HEK293 (cell line): Measurements from ENCODE around the gene TMEM130.

Experiments
- BCL11A ChIP-seq: fragments of 450-650 bp; formaldehyde crosslinking; IDR thresholded peaks from 2 replicates; pipeline ENCODE4 v1.5.1; 2016; ENCODE audit warnings: low read depth, missing biosample characterization, missing genetic modification characterization
- PRDM10 ChIP-seq: fragments of 450-650 bp; formaldehyde crosslinking; IDR thresholded peaks from 2 replicates; pipeline ENCODE4 v1.5.1; 2016; ENCODE audit warnings: missing biosample characterization, missing genetic modification characterization
- SETDB1 ChIP-seq: IDR thresholded peaks from one replicate; pipeline ENCODE4 v1.6.1; 2017; ENCODE audit warnings: mild to moderate bottlenecking, low read length, moderate library complexity, mixed read lengths; ENCODE audit not compliant: insufficient read length
- SP7 ChIP-seq: fragments of 450-650 bp; formaldehyde crosslinking; IDR thresholded peaks from 2 replicates; pipeline ENCODE4 v1.5.1; 2016; ENCODE audit warnings: missing biosample characterization, missing genetic modification characterization
- TRIM28 ChIP-seq: IDR thresholded peaks from 2 replicates; pipeline ENCODE4 v1.6.1; 2011; ENCODE audit warnings: low read length, control low read depth, borderline replicate concordance
- ZBTB17 ChIP-seq: fragments of 450-650 bp; formaldehyde crosslinking; IDR thresholded peaks from 2 replicates; pipeline ENCODE4 v1.5.1; 2016; ENCODE audit warnings: missing biosample characterization, missing genetic modification characterization
- ZBTB48 ChIP-seq: fragments of 450-650 bp; formaldehyde crosslinking; IDR thresholded peaks from 2 replicates; pipeline ENCODE4 v1.5.1; 2016; ENCODE audit warnings: missing biosample characterization, missing genetic modification characterization
- ZFP3 ChIP-seq: fragments of 450-650 bp; formaldehyde crosslinking; IDR thresholded peaks from 2 replicates; pipeline ENCODE4 v1.5.1; 2016; ENCODE audit warnings: low read depth, missing biosample characterization, missing genetic modification characterization
- ZFP41 ChIP-seq: fragments of 450-650 bp; formaldehyde crosslinking; IDR thresholded peaks from 2 replicates; pipeline ENCODE4 v1.5.1; 2016; ENCODE audit warnings: missing biosample characterization, missing genetic modification characterization, borderline replicate concordance
- ZNF112 ChIP-seq: fragments of 450-650 bp; formaldehyde crosslinking; IDR thresholded peaks from 2 replicates; pipeline ENCODE4 v1.5.0; 2017; ENCODE audit warnings: missing biosample characterization, missing genetic modification characterization
- ZNF18 ChIP-seq: fragments of 450-650 bp; formaldehyde crosslinking; IDR thresholded peaks from 2 replicates; pipeline ENCODE4 v1.5.1; 2016; ENCODE audit warnings: missing biosample characterization, missing genetic modification characterization
- ZNF324 ChIP-seq: fragments of 450-650 bp; formaldehyde crosslinking; IDR thresholded peaks from 2 replicates; pipeline ENCODE4 v1.5.1; 2016; ENCODE audit warnings: missing biosample characterization, missing genetic modification characterization
- ZNF341 ChIP-seq: fragments of 450-650 bp; formaldehyde crosslinking; IDR thresholded peaks from 2 replicates; pipeline ENCODE4; 2016; ENCODE audit warnings: low read depth, missing biosample characterization, missing genetic modification characterization
- ZNF366 ChIP-seq: fragments of 450-650 bp; formaldehyde crosslinking; conservative IDR thresholded peaks from 2 replicates; pipeline ENCODE4 v1.5.1; 2016; ENCODE audit warnings: missing biosample characterization, missing genetic modification characterization
- ZNF404 ChIP-seq: fragments of 450-650 bp; formaldehyde crosslinking; IDR thresholded peaks from 2 replicates; pipeline ENCODE4 v1.5.1; 2017; ENCODE audit warnings: missing biosample characterization, missing genetic modification characterization
- ZNF423 ChIP-seq: fragments of 450-650 bp; formaldehyde crosslinking; IDR thresholded peaks from 2 replicates; pipeline ENCODE4 v1.5.1; 2016; ENCODE audit warnings: missing biosample characterization, missing genetic modification characterization
- ZNF488 ChIP-seq: fragments of 450-650 bp; formaldehyde crosslinking; IDR thresholded peaks from 2 replicates; pipeline ENCODE4 v1.5.1; 2016; ENCODE audit warnings: missing biosample characterization, missing genetic modification characterization
- ZNF530 ChIP-seq: fragments of 450-650 bp; formaldehyde crosslinking; IDR thresholded peaks from 2 replicates; pipeline ENCODE4 v1.5.1; 2016; ENCODE audit warnings: low read depth, missing biosample characterization, missing genetic modification characterization
- ZNF585B ChIP-seq: fragments of 450-650 bp; formaldehyde crosslinking; IDR thresholded peaks from 2 replicates; pipeline ENCODE4 v1.5.1; 2016; ENCODE audit warnings: missing biosample characterization, missing genetic modification characterization
- ZNF596 ChIP-seq: fragments of 450-650 bp; IDR thresholded peaks from 2 replicates; pipeline ENCODE4 v1.5.0; 2018; ENCODE audit warnings: missing biosample characterization, mild to moderate bottlenecking, missing genetic modification characterization, moderate library complexity
- ZNF645 ChIP-seq: fragments of 450-650 bp; formaldehyde crosslinking; IDR thresholded peaks from 2 replicates; pipeline ENCODE4; 2016; ENCODE audit warnings: missing biosample characterization, missing genetic modification characterization
- ZNF670 ChIP-seq: fragments of 450-650 bp; formaldehyde crosslinking; IDR thresholded peaks from 2 replicates; pipeline ENCODE4 v1.5.1; 2016; ENCODE audit warnings: missing biosample characterization, missing genetic modification characterization, low read depth
- ZNF707 ChIP-seq: fragments of 450-650 bp; formaldehyde crosslinking; IDR thresholded peaks from 2 replicates; pipeline ENCODE4 v1.5.1; 2016; ENCODE audit warnings: missing biosample characterization, missing genetic modification characterization
- ZNF777 ChIP-seq: fragments of 450-650 bp; formaldehyde crosslinking; IDR thresholded peaks from 2 replicates; pipeline ENCODE4 v1.5.1; 2017; ENCODE audit warnings: missing biosample characterization, missing genetic modification characterization, borderline replicate concordance
- TF ChIP-seq, protein P1 (sequence below): fragments of 450-650 bp; formaldehyde crosslinking; optimal IDR thresholded peaks from 2 replicates; pipeline ENCODE3; 2016; ENCODE audit warnings: missing biosample characterization, mild to moderate bottlenecking, missing genetic modification characterization
- TF ChIP-seq, protein P2 (sequence below): fragments of 450-650 bp; formaldehyde crosslinking; IDR thresholded peaks from 2 replicates; pipeline ENCODE4 v1.5.1; 2017; ENCODE audit warnings: missing biosample characterization, missing genetic modification characterization
- TF ChIP-seq, protein P3 (sequence below): fragments of 450-650 bp; formaldehyde crosslinking; IDR thresholded peaks from 2 replicates; pipeline ENCODE4 v1.5.1; 2016; ENCODE audit warnings: missing biosample characterization, missing genetic modification characterization
- TF ChIP-seq, protein P4 (sequence below): fragments of 450-650 bp; IDR thresholded peaks from 2 replicates; pipeline ENCODE4 v1.5.1; 2018; ENCODE audit warnings: missing biosample characterization, mild to moderate bottlenecking, missing genetic modification characterization

TMEM130 gene

GRCh38 chr7:98870121-98870651, 372 bp upstream of the TMEM130 start (continued):
- TF ChIP-seq, protein P1, sequence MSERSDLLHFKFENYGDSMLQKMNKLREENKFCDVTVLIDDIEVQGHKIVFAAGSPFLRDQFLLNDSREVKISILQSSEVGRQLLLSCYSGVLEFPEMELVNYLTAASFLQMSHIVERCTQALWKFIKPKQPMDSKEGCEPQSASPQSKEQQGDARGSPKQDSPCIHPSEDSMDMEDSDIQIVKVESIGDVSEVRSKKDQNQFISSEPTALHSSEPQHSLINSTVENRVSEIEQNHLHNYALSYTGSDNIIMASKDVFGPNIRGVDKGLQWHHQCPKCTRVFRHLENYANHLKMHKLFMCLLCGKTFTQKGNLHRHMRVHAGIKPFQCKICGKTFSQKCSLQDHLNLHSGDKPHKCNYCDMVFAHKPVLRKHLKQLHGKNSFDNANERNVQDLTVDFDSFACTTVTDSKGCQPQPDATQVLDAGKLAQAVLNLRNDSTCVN (tag by site-specific recombination), result peak; percentile 75
- TF ChIP-seq, protein P2, sequence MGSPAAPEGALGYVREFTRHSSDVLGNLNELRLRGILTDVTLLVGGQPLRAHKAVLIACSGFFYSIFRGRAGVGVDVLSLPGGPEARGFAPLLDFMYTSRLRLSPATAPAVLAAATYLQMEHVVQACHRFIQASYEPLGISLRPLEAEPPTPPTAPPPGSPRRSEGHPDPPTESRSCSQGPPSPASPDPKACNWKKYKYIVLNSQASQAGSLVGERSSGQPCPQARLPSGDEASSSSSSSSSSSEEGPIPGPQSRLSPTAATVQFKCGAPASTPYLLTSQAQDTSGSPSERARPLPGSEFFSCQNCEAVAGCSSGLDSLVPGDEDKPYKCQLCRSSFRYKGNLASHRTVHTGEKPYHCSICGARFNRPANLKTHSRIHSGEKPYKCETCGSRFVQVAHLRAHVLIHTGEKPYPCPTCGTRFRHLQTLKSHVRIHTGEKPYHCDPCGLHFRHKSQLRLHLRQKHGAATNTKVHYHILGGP (tag by site-specific recombination), result no peak
- TF ChIP-seq BCL11A (tag by site-specific recombination) (no peak), ZFP3 (tag by site-specific recombination) (no peak), ZNF423 (tag by site-specific recombination) (peak; percentile 88), ZNF366 (tag by site-specific recombination) (0 out of 2 replicates have a peak, but pooled peaks have one; percentile 20), ZBTB48 (peak; percentile 73), ZNF707 (tag by site-specific recombination) (no peak), ZNF18 (tag by site-specific recombination) (no peak), ZNF777 (tag by site-specific recombination) (no peak), ZNF596 (tag by site-specific recombination) (no peak), ZNF112 (no peak), ZNF324 (tag by site-specific recombination) (no peak), ZNF341 (no peak), ZNF404 (no peak), ZBTB17 (tag by site-specific recombination) (peak; percentile 52; the same call in 1 of the 2 replicates), SP7 (tag by site-specific recombination) (peak; percentile 39), PRDM10 (no peak), ZNF488 (tag by site-specific recombination) (no peak), SETDB1 (no peak), ZNF670 (no peak), TRIM28 (no peak), ZNF585B (tag by site-specific recombination) (no peak), ZNF530 (no peak), ZFP41 (tag by site-specific recombination) (no peak), ZNF645 (tag by site-specific recombination) (no peak)
- TF ChIP-seq, protein P3, sequence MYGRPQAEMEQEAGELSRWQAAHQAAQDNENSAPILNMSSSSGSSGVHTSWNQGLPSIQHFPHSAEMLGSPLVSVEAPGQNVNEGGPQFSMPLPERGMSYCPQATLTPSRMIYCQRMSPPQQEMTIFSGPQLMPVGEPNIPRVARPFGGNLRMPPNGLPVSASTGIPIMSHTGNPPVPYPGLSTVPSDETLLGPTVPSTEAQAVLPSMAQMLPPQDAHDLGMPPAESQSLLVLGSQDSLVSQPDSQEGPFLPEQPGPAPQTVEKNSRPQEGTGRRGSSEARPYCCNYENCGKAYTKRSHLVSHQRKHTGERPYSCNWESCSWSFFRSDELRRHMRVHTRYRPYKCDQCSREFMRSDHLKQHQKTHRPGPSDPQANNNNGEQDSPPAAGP (tag by site-specific recombination), result peak; percentile 58
- TF ChIP-seq, protein P4, sequence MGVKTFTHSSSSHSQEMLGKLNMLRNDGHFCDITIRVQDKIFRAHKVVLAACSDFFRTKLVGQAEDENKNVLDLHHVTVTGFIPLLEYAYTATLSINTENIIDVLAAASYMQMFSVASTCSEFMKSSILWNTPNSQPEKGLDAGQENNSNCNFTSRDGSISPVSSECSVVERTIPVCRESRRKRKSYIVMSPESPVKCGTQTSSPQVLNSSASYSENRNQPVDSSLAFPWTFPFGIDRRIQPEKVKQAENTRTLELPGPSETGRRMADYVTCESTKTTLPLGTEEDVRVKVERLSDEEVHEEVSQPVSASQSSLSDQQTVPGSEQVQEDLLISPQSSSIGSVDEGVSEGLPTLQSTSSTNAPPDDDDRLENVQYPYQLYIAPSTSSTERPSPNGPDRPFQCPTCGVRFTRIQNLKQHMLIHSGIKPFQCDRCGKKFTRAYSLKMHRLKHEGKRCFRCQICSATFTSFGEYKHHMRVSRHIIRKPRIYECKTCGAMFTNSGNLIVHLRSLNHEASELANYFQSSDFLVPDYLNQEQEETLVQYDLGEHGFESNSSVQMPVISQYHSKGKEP, result peak; percentile 55; the same call in 1 of the 2 replicates
